Measurements from ENCODE around the gene ROS1.

GRCh38 chr6:117409863-117410262, 15.9 kb downstream of the ROS1 start:
- TF ChIP-seq ZNF70 (CRISPR knock-in tag; IDR thresholded peaks at IDR 0.05) (no peak), PATZ1 (CRISPR knock-in tag; IDR thresholded peaks at IDR 0.05; ENCODE audit: borderline replicate concordance) (no peak), ZFP3 (CRISPR knock-in tag; IDR thresholded peaks at IDR 0.05) (no peak), ZNF565 (CRISPR knock-in tag; conservative IDR thresholded peaks at IDR 0.05; ENCODE audit: low read depth) (no peak), POU6F1 (CRISPR knock-in tag; IDR thresholded peaks at IDR 0.05; ENCODE audit: borderline replicate concordance, low read depth) (no peak), ZC3H10 (CRISPR knock-in tag; IDR thresholded peaks at IDR 0.05) (no peak), ARNTL (CRISPR knock-in tag; IDR thresholded peaks at IDR 0.05; ENCODE audit: borderline replicate concordance, low read depth) (no peak), ZNF8 (CRISPR knock-in tag; IDR thresholded peaks at IDR 0.05) (no peak), CREB5 (CRISPR knock-in tag; IDR thresholded peaks at IDR 0.05; ENCODE audit: low read depth) (no peak), TOX (CRISPR knock-in tag; IDR thresholded peaks at IDR 0.05; ENCODE audit: borderline replicate concordance) (no peak), TCF4 (CRISPR knock-in tag; IDR thresholded peaks at IDR 0.05; ENCODE audit: borderline replicate concordance) (no peak)
